Stimulated activated CD4-positive, alpha-beta T cell treated with anti-CD3 and anti-CD28 coated beads, Interleukin-15, amount 100 ng/mL, for 1 hour (primary cell): ENCODE measurements around the gene RNU2-63P.
A peak's percentile ranks its signal among the peaks of the same experiment; 100 is the strongest.
"Not testable (repeated sequence)": the region's sequence is repeated elsewhere in the genome, so short reads cannot be mapped to it uniquely, and the experiment has no call there.

Source experiments
- DNase-seq, 2 donors: peaks; one replicate each; pipeline ENCODE4 v3.0.0-alpha.2; 2020; ENCODE audit warnings: low read depth in 1 of 2, low spot score in 1 of 2

Gene RNU2-63P

DNA sequence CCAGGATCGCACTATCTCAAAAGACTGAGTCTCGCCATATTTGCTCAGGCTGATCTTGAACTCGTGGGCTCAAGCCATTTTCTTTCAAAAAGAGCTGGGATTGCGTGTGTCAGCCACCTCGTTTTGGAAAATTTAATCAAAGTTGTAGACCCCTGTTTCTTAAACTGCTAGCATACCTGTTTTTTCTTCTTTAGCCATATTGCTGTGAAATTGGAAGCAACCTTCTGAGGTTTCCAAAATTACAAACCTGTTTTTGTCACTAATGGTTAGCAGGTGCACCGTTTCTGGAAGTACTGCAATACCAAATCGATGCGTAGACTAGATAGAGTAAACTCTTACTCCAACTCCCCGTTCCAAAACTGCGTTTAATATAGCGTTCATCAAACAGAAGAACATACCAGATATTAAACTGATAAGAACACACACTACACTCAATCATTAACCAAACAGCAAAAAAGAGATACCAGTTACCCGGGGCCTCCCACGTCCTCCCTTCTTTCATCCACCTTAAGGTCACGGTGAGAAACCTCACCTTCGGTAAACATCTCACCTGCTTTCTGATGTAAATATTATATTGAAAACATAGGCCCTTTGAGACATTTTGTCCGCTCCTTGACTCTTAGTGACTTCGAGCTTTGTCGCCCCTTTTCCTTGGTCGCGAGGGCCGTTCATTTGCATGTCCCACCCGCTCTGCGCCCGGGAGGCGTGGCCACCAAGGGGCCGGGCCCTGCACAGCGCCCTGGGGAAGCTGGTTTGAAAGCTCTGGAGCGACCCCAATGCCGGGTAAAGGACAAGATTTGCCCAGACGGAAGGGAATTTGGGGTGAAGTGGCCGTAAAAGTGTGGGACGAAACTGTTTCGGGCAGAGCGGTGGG, at the start of gene RNU2-63P:
TSS of gene RNU2-63P (minus strand) at position 462 of the 874 bp plus-strand sequence.
- peak; percentile 54 to 69 for DNase-seq

DNA sequence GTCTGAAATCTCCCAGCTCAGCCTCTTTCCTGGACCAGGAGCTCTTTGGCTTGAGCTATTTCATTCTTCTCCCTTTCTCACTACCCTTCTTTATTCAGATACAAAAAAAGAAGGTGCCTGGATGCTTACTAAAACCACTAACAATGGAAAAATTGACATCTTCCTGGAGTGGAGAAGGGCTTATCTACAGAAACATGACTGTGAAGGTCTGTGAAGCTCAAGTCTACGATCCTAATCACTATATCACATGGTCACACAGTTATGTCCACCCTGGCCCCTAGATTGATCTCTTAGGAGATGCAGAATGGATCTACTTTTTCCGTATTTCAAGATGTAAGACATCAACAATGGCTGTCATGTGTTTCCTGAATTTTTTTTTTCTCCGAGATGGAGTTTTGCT, 44.9 kb upstream of the RNU2-63P start:
- DNase-seq: no peak

- no peak for DNase-seq
Observed at GRCh38 chr2:88060907-88061275, 44.5 kb upstream of the RNU2-63P start.

DNA sequence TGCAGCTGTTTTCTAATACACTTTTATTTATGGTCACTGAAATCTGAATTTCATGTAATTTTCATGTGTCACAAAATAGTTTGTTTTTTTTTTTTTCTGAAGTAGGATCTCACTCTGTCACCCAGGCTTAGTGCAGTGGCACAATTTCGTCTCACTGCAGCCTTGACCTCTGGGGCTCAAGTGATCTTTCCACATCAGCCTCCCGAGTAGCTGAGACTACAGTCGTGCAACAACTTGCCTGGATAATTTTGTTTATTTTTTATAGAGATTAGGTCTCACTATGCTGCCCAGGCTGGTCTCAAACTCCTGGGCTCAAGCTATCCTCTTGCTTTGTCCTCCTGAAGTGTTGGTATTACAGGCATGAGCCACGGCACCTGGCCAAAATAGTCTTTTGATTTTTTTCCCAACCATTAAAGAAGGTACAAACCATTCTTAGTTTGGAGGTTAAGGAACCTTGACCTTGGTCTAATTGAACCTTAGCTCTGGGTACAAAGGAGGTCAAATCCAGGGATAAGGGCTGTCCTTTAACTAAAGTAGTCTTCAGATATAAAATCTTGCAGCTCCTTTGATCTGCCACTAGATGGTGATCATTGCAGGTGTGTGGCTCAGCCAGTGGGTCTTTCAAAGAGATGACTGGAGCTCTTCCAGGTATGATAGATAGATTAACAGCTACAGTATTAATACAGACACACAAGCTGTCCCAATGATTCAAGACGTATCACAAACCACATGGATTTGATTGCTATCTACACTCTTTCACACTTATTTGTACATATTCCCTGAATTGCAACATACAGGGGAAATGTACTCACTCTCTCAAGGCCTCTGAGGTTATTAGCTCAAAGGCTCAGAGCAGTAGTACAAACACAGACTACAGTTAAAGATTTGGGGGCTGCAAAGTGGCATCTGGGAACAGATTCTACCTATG, 43.9 kb upstream of the RNU2-63P start:
- DNase-seq: no peak

GRCh38 chr2:88058191-88058590, 41.8 kb upstream of the RNU2-63P start:
- DNase-seq: no peak

DNA sequence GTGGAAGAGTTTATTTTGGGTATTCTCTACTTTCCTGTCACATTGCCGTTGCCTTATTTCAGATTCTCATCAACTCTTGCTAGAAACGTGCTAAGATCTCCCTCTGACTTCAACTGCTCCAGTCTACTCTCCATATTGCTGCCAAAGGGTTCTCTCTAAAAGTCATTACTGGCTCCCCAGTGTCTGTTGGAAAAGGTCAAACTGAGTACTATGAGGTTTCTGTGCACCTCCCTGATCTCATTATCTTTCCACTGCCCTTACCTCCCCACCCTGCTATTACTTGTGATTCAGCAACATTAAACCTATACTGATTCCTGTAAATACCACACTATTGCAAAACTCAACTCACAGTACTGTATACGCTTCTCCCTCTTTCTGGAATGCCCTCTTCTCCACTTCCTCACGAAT, 41.1 kb upstream of the RNU2-63P start:
- no peak for DNase-seq

DNA sequence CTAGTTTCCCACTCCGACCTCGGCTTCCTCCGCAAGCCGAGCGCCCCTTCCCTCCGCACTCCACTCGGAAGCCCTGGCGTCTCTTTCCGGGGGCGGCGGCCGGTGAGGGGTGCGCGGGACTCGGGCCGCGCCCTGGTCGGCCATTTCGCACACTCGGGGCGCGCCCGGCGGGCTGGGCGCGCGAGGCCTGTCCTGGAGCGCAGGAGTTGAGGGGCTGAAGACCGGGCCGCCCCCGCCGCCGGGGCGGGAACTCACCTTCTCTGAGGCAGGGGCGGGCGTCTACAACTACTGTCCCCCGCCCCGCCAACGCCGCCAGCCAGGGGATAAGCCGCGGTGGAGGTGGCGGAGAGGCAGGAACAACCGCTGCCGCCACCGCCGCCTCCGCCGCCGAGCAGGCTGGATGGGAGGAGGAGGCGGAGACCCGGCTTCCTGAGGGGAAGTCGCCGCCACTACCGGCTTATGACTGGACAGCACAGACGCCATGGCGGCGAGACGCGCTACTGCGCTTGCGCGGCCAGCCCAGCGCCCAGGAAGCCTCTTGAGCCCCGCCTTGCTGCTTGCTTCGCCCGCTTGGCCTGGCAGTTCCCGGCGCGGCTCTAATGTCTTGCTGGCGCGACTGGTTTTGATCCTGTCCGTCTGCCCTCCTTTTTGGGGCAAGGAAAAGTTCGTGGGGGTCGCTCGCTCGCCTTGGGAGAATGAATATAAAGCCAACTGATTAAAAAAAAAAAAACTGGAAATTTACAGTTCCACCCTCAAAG, 39.2 kb upstream of the RNU2-63P start, which contains the start of gene KRCC1:
TSS of gene KRCC1 (minus strand) at position 413 of the 758 bp plus-strand sequence. CDS start 27,220 bp downstream, outside the sequence.
- peak; percentile 87 for DNase-seq

DNA sequence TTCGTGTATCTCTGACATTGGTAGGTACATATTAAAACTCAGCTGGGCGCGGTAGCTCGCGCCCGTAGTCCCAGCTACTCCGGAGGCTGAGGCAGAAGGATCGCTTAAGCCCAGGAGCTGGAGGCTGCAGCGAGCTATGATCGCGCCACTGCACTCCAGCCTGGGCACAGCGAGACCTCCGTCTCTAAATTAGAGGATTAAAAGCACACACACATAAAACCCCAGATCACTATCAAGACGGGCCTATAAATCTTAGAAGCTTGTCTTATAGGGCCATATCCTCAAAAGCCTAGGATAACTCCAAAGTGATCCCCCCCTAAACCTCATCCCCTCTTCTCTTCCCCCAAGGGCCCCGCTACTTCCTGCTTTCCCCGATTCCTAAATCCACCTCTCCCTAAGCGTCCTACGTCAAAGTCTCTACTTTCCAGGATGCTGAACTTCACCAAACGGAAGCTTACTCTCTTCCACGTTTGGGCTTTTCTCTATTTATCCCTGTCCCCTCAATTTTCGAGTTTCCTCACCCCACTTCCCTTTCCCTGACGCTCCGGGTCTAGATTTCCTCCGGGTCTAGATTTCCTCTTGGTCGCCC, 38.5 kb upstream of the RNU2-63P start:
- DNase-seq: no peak

DNA sequence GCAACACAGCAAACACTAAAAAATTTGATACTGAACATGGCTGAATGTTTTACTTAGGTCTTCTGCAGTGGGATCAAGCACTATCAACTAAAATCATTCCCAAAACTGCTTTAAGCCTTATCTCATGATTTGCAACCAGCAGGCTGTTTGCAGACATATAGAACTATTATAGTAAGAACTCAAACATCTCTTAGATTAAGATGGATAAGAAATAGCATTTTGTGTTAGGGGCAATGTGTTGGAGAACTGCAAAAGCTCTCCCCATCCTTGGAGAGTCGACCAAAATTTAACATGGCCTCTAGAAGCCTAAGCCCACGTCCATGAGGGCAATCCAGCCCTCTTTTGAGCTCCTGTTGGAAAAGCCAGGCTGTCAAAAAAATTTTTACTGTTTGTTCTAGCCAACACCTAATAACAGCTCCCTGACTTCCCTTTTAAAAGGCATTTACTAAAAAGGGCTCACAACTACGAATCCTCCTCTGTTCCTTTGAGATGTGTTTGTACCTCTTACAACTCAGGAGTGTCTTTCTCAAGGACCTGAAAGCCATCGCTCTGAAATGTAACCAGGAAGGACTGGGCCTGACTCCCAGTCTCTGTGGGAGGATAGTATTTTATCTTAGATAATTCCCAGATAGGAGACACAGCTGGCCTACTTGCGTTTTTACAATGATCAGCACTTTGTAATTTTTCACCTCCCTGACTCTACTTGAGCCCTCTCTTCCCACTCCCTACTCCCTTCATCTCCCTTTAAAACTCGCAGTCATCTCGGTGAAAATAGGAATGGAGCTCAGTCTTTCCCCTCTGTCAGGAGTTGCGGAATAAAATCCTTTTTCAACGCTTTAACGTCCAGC, 37.8 kb upstream of the RNU2-63P start:
- no peak for DNase-seq

DNA sequence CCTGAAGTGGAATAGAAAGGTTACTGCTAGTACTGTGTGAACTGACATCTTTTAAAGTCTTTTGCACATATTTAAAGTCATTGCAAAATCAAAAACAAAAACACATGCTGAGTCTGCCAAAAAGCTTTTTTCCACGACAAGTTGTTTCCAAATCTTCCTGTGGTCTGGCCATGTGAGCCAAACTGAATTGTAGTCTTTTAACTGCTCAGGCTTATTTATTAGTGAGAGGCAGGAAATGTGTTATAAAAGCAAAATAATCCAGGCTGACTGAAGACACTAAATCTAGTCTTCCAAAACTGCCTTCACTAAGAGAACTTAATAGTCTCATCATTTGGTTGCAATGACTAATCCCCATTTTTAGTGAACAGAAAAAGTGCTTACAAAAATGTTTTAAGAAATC, 36.9 kb upstream of the RNU2-63P start:
- DNase-seq: no peak

- DNase-seq: no peak
Observed at GRCh38 chr2:88051792-88052191, 35.4 kb upstream of the RNU2-63P start.

DNA sequence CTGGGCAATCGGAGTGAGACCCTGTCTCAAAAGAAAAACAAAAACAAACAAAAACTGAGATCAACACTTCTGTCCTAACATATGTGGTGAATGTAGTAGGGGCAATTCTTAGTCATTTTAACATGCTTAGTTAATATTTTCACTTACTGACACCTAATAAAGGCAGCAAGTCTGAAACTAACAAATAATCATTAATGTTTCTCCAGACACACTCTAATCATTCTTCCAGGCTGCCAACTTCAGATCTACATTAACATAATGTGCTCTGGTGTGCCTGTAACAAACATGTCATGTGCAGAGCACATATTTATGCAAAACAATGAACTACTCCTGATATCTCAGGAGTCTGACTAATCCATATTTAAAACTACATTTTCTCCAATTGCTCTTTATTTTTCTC, 33.3 kb upstream of the RNU2-63P start:
- DNase-seq: no peak

GRCh38 chr2:88048541-88048940, 32.2 kb upstream of the RNU2-63P start:
- DNase-seq: no peak

GRCh38 chr2:88045561-88045960, 29.2 kb upstream of the RNU2-63P start:
- not testable (repeated sequence) for DNase-seq

GRCh38 chr2:88042476-88042875, 26.1 kb upstream of the RNU2-63P start:
- no peak for DNase-seq

GRCh38 chr2:88038263-88039105, 22.1 kb upstream of the RNU2-63P start:
- no peak for DNase-seq

DNA sequence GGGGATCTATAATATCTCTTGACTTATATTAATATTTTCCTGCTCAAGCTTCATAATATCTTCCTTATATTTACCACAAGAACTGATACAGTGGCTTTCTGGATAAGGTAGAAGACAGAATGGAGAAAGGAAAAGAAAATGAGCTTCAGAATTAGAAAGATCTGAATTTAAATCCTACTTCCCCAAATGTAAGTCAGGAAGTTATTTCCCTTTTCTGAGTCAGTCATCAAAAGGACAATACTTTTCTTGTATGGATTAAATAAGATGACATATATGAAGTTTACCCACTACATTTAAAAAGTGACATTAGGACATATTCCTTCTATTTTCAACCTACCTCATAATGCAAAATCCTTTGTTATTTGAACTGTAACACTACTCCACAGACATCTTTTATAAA, 20.3 kb upstream of the RNU2-63P start:
- DNase-seq: no peak

DNA sequence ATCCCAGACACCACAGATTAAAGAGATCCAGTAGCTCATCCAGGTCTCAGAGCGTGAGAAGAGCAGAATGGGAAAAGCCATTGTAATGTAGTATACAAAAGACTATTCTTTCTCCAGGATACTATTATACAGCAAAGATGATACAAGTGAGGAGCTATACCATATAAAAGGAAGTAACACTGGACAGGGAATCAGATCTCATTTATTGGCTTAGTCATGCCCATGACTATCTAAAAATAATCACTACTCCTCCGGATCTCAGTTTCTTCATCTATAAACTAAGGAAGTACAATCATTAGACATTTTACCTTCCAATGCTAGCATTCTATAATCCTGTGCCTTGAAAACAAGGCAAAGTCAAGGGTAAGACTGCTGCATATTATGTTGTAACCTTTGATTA, 19.8 kb upstream of the RNU2-63P start:
- no peak for DNase-seq
